ENCODE results near the gene NCAPH2. TPM values are rescaled to one million over a fixed set of nuclear protein-coding genes. Genes with fewer than 3 reads are reported as not detected.

NCAPH2 gene
- total RNA-seq, 2 experiments from 2014 or later = 184 to 185 TPM

GRCh38 chr22:50474710-50475651 lies 33.0 kb upstream of the NCAPH2 start, which contains the start of gene SBF1:
Gene SBF1, minus strand, starts transcription at chr22:50475035. Its CDS starts 195 bp downstream, at chr22:50474840.
- Mint-ChIP-seq H3K27ac (peak within 1 kb of the TSS; percentile 94), H3K36me3 (ENCODE audit: low read depth) (peaks cover 15% of the 10 kb centered on the region), H3K27me3 (no peaks in the 10 kb centered on the region), H3K4me1 (ENCODE audit: low read depth) (peaks cover 47% of the 10 kb centered on the region), H3K4me3 (peak within 1 kb of the TSS; percentile 92), H3K9me3 (no peaks in the 10 kb centered on the region)
- H3K27me3 ChIP-seq (ENCODE audit: control insufficient read depth in 1 of 2, insufficient read depth in 2 of 2, low read length in 2 of 2) = no peaks in the 10 kb centered on the region
- peak within 1 kb of the TSS; percentile 40 to 94 for H3K27ac ChIP-seq (ENCODE audit: low read depth in 1 of 2, low read length in 2 of 2)
- CTCF ChIA-PET = interaction anchor here (0.7 to 1.5 kb wide), 3 partner anchors 23 to 133 kb away, joined by 3 to 4 read pairs (median 3); partner anchors contain the start of gene SCO2
- intact Hi-C loops (cut with DNase I, micrococcal nuclease) = loop anchor here in 1 of 2 experiments (5.0 kb wide), 2 partner anchors 32 to 52 kb away; partner anchors contain the start of genes LMF2, NCAPH2 and SCO2
- peaks cover 50% of the 10 kb centered on the region for H3K4me1 ChIP-seq (ENCODE audit: insufficient read depth, low read length)
- peaks cover 12% of the 10 kb centered on the region for H3K36me3 ChIP-seq (ENCODE audit: insufficient read depth, low read length)
- peak; percentile 64 for ATAC-seq (ENCODE audit: poor library complexity)
- no peaks in the 10 kb centered on the region for H3K9me3 ChIP-seq (ENCODE audit: control insufficient read depth in 1 of 2, insufficient read depth in 1 of 2, low read length in 2 of 2)
- POLR2A ChIA-PET = interaction anchor here (0.8 to 1.3 kb wide), 2 partner anchors 33 to 146 kb away, joined by 4 read pairs; partner anchors contain the start of genes LMF2 and NCAPH2
- TF ChIP-seq CTCF (IDR thresholded peaks at IDR 0.05) = no peak
- H3K4me3 ChIP-seq (ENCODE audit: low read length) = peak within 1 kb of the TSS; percentile 80
- peak; percentile 73 to 95 (median 86) for DNase-seq

- CTCF ChIA-PET = interaction anchor here (1.0 to 1.5 kb wide), 2 partner anchors 50 to 133 kb away, joined by 3 to 4 read pairs; partner anchors contain the start of gene SCO2
- POLR2A ChIA-PET = interaction anchor here (1.3 kb wide), 1 partner anchor 32 kb away, joined by 4 read pairs; the partner anchor contains the start of genes LMF2 and NCAPH2
- intact Hi-C loops (cut with DNase I, micrococcal nuclease) = loop anchor here in 1 of 2 experiments (2.0 kb wide), 1 partner anchor 31 kb away; the partner anchor contains the start of gene LMF2
- Histone ChIP-seq H3K9me3 (ENCODE audit: control insufficient read depth in 1 of 2, insufficient read depth in 1 of 2, low read length in 2 of 2) (no peaks in the 10 kb centered on the region), H3K4me3 (ENCODE audit: low read length) (peak overlapping the region; percentile 58), H3K36me3 (ENCODE audit: insufficient read depth, low read length) (peaks cover 12% of the 10 kb centered on the region), H3K27ac (ENCODE audit: low read depth in 1 of 2, low read length in 2 of 2) (no peak overlapping the region), H3K27me3 (ENCODE audit: control insufficient read depth in 1 of 2, insufficient read depth in 2 of 2, low read length in 2 of 2) (no peaks in the 10 kb centered on the region), H3K4me1 (ENCODE audit: insufficient read depth, low read length) (peaks cover 44% of the 10 kb centered on the region)
- H3K9me3 Mint-ChIP-seq = no peaks in the 10 kb centered on the region
- ATAC-seq (ENCODE audit: poor library complexity) = no peak
- H3K36me3 Mint-ChIP-seq (ENCODE audit: low read depth) = peaks cover 11% of the 10 kb centered on the region
- no peaks in the 10 kb centered on the region for H3K27me3 Mint-ChIP-seq
- H3K27ac Mint-ChIP-seq = peak overlapping the region; percentile 81
- peak overlapping the region; percentile 85 for H3K4me3 Mint-ChIP-seq
- peaks cover 45% of the 10 kb centered on the region for H3K4me1 Mint-ChIP-seq (ENCODE audit: low read depth)
- TF ChIP-seq CTCF (IDR thresholded peaks at IDR 0.05) = no peak
- DNase-seq = peak in 1 of 14 experiments; percentile 33
Measured at GRCh38 chr22:50475652-50476002, 32.4 kb upstream of the NCAPH2 start.

- no peak for TF ChIP-seq CTCF (IDR thresholded peaks at IDR 0.05)
- Mint-ChIP-seq H3K4me3 (peak overlapping the region; percentile 85), H3K27ac (peak overlapping the region; percentile 81), H3K36me3 (ENCODE audit: low read depth) (peaks cover 11% of the 10 kb centered on the region), H3K4me1 (ENCODE audit: low read depth) (peaks cover 33% of the 10 kb centered on the region), H3K27me3 (no peaks in the 10 kb centered on the region), H3K9me3 (no peaks in the 10 kb centered on the region)
- H3K27ac ChIP-seq (ENCODE audit: low read depth in 1 of 2, low read length in 2 of 2) = no peak overlapping the region
- no peak overlapping the region for H3K4me3 ChIP-seq (ENCODE audit: low read length)
- DNase-seq (no peak), ATAC-seq (ENCODE audit: poor library complexity) (no peak)
- ChIA-PET POLR2A (no interaction called here), CTCF (interaction anchor here (1.5 kb wide), 1 partner anchor 135 kb away, joined by 4 read pairs; no protein-coding TSS in a partner anchor)
- intact Hi-C loops (cut with DNase I, micrococcal nuclease) = loop anchor here in 1 of 2 experiments (2.0 kb wide), 1 partner anchor 30 kb away; the partner anchor contains the start of gene LMF2
- H3K36me3 ChIP-seq (ENCODE audit: insufficient read depth, low read length) = peaks cover 3% of the 10 kb centered on the region
- H3K4me1 ChIP-seq (ENCODE audit: insufficient read depth, low read length) = peaks cover 38% of the 10 kb centered on the region
- H3K27me3 ChIP-seq (ENCODE audit: control insufficient read depth in 1 of 2, insufficient read depth in 2 of 2, low read length in 2 of 2) = no peaks in the 10 kb centered on the region
- no peaks in the 10 kb centered on the region for H3K9me3 ChIP-seq (ENCODE audit: control insufficient read depth in 1 of 2, insufficient read depth in 1 of 2, low read length in 2 of 2)
Measured at GRCh38 chr22:50476868-50477267, 31.2 kb upstream of the NCAPH2 start.
